Endothelial cell of umbilical vein (primary cell): ENCODE results near the gene ABCF2. TPM values are rescaled to one million over a fixed set of nuclear protein-coding genes. Genes with fewer than 3 reads are reported as not detected.

Source experiments
- BruUV-seq: library from RNA; stranded (reverse); fragments of 400-500 nt; replicated peaks from 2 replicates; lab custom pipeline; 2021; lab: Mats Ljungman, UMichigan
- CTCF ChIA-PET: fragments of 300-600, 350-600 bp; sonication (Branson Sonifier 250); formaldehyde crosslinking; loops from one replicate; lab custom pipeline; 2021; ENCODE audit warnings: antibody characterized with exemption, inconsistent platforms; lab: Charles Lee
- POLR2A ChIA-PET: fragments of 300-600, 350-600 bp; sonication (Branson Sonifier 250); formaldehyde crosslinking; loops from one replicate; lab custom pipeline; 2021; ENCODE audit warnings: antibody characterized with exemption, inconsistent platforms; lab: Charles Lee
- DNase-seq: peaks from one replicate; pipeline ENCODE4 v3.0.0-alpha.2; 2011; ENCODE audit warnings: low read depth, low spot score
- FAIRE-seq: peaks from 2 replicates; lab custom pipeline; 2011; peaks lifted over from hg19 to GRCh38; lab: Jason Lieb, UNC
- H2AFZ ChIP-seq: 2 replicates; pipeline ENCODE4 v1.6.0; 2012; ENCODE audit warnings: low read depth, low read length, control low read depth, inconsistent platforms
- H3K27ac ChIP-seq: 2 replicates; pipeline ENCODE4 v1.5.1; 2011; ENCODE audit warnings: low read depth, mild to moderate bottlenecking, control low read depth, low read length, moderate library complexity; ENCODE audit not compliant: insufficient read depth
- H3K27me3 ChIP-seq, 2 experiments: 2 replicates each; pipeline versions ENCODE4 v1.6.0 to v1.6.1; 2011; ENCODE audit warnings: low read length in 2 of 2, mixed read lengths in 1 of 2; ENCODE audit not compliant: control insufficient read depth in 2 of 2, insufficient read depth in 2 of 2
- H3K36me3 ChIP-seq, 2 experiments: 2 replicates in 1 of 2; 3 replicates in 1 of 2; pipeline ENCODE4 v1.5.1; 2011; ENCODE audit warnings: low read length in 2 of 2, mild to moderate bottlenecking in 1 of 2, moderate library complexity in 1 of 2; ENCODE audit not compliant: control insufficient read depth in 2 of 2, insufficient read depth in 2 of 2; ENCODE audit errors: extremely low read depth in 1 of 2
- H3K4me1 ChIP-seq: 3 replicates; pipeline ENCODE4 v1.5.1; 2011; ENCODE audit warnings: mild to moderate bottlenecking, low read length; ENCODE audit not compliant: control insufficient read depth, insufficient read depth; ENCODE audit errors: extremely low read depth
- H3K4me2 ChIP-seq: 2 replicates; pipeline ENCODE4 v1.6.1; 2011; ENCODE audit warnings: low read length, control low read depth, mixed read lengths; ENCODE audit not compliant: insufficient read depth
- H3K4me3 ChIP-seq, 3 experiments: fragments of 200-600 bp in 1 of 3; sonication (generic), shearing (Covaris generic) in 1 of 3; replicated peaks in 1 of 3; 2 replicates each; pipeline ENCODE4 v1.5.1; 2011 to 2016; ENCODE audit warnings: control low read depth in 3 of 3, low read length in 3 of 3, mild to moderate bottlenecking in 2 of 3, inconsistent platforms in 1 of 3, low read depth in 1 of 3, moderate library complexity in 1 of 3; ENCODE audit not compliant: insufficient read depth in 1 of 3
- H3K79me2 ChIP-seq: 2 replicates; pipeline ENCODE4 v1.6.0; 2012; ENCODE audit warnings: low read length, inconsistent platforms; ENCODE audit not compliant: control insufficient read depth, insufficient read depth
- H3K9ac ChIP-seq: replicated peaks from 2 replicates; pipeline ENCODE3; 2011; ENCODE audit warnings: low read length, control low read depth; ENCODE audit not compliant: insufficient read depth; ENCODE audit errors: extremely low read depth
- H3K9me1 ChIP-seq: replicated peaks from 3 replicates; pipeline ENCODE4 v1.6.0; 2011; ENCODE audit warnings: mild to moderate bottlenecking, low read length; ENCODE audit not compliant: control insufficient read depth, insufficient read depth; ENCODE audit errors: extremely low read depth
- H3K9me3 ChIP-seq: replicated peaks from 2 replicates; pipeline ENCODE4 v1.5.1; 2012; ENCODE audit warnings: low read length, inconsistent platforms; ENCODE audit not compliant: control insufficient read depth, insufficient read depth
- H4K20me1 ChIP-seq: replicated peaks from 2 replicates; pipeline ENCODE3; 2011; ENCODE audit warnings: mild to moderate bottlenecking, low read length; ENCODE audit not compliant: control insufficient read depth, insufficient read depth; ENCODE audit errors: extremely low read depth
- CTCF ChIP-seq, 2 donors: IDR thresholded peaks; 1 replicate in 1 of 2; 2 replicates in 1 of 2; pipeline ENCODE4 v1.5.1; 2011; ENCODE audit warnings: low read length in 2 of 2, mild to moderate bottlenecking in 2 of 2, moderate library complexity in 2 of 2, control low read depth in 1 of 2, inconsistent platforms in 1 of 2, low read depth in 1 of 2; ENCODE audit not compliant: insufficient read depth in 1 of 2; ENCODE audit errors: extremely low read depth in 1 of 2
- EZH2 ChIP-seq: IDR thresholded peaks from 2 replicates; pipeline ENCODE4 v1.6.1; 2012; ENCODE audit warnings: borderline replicate concordance, low read depth, mild to moderate bottlenecking, moderate library complexity, low read length, inconsistent platforms; ENCODE audit not compliant: severe bottlenecking
- FOS ChIP-seq: IDR thresholded peaks from 2 replicates; pipeline ENCODE4 v1.6.1; 2011; ENCODE audit warnings: mild to moderate bottlenecking, low read length, moderate library complexity, borderline replicate concordance; ENCODE audit not compliant: insufficient read depth
- GATA2 ChIP-seq: IDR thresholded peaks from 2 replicates; pipeline ENCODE4 v1.7.0; 2011; ENCODE audit warnings: low read depth, mild to moderate bottlenecking, moderate library complexity, mixed read lengths, low read length; ENCODE audit not compliant: insufficient read length, insufficient read depth
- JUN ChIP-seq: IDR thresholded peaks from 2 replicates; pipeline ENCODE4 v1.6.1; 2011; ENCODE audit warnings: borderline replicate concordance, low read depth; ENCODE audit not compliant: insufficient read length, insufficient read depth
- MAX ChIP-seq: IDR thresholded peaks from 2 replicates; pipeline ENCODE4 v1.6.1; 2011; ENCODE audit not compliant: insufficient read depth, insufficient read length
- MYC ChIP-seq: IDR thresholded peaks from one replicate; pipeline ENCODE4 v1.6.1; 2011; ENCODE audit warnings: mild to moderate bottlenecking, low read depth, low read length
- POLR2A ChIP-seq: IDR thresholded peaks from 2 replicates; pipeline ENCODE4 v1.6.1; 2012; ENCODE audit warnings: low read depth, mild to moderate bottlenecking, control low read depth, low read length
- POLR2AphosphoS5 ChIP-seq: IDR thresholded peaks from 2 replicates; pipeline ENCODE4 v1.6.1; 2012; ENCODE audit warnings: low read depth, mild to moderate bottlenecking, control low read depth, low read length, moderate library complexity; ENCODE audit not compliant: insufficient read depth
- dilution Hi-C: fragments of 300-500 bp; cut with MboI; formaldehyde crosslinking; loops from one replicate; pipeline ENCODE4 v1.15.0; 2019; ENCODE audit warnings: low sequenced_read_pairs; ENCODE audit not compliant: extremely low pct_ligation_motif_present
- intact Hi-C: fragments of 100-400 bp; cut with micrococcal nuclease; formaldehyde crosslinking; loops from one replicate; pipeline ENCODE4 v1.10.0; 2022
- polyA plus RNA-seq, 4 experiments: library from polyadenylated mRNA; depleted of rRNA in 3 of 4; stranded (reverse) in 3 of 4; unstranded in 1 of 4; fragments of >200 nt; gene quantifications; 2 replicates each; pipeline versions ENCODE4 v1.2.1 to v1.2.3, GENCODE V29; 2011 to 2012; ENCODE audit warnings: missing spikeins in 1 of 4
- total RNA-seq: library from RNA; stranded (reverse); gene quantifications from 2 replicates; pipeline ENCODE4 v1.2.3, GENCODE V29; 2021

ABCF2 gene
- total and polyA plus RNA-seq, 2 donors (not counting 3 experiments of a cell fraction or from before 2014, with no cell fraction given), result 45.3 to 61.6 TPM

- intact Hi-C loops (no loop called here), dilution Hi-C loops (no loop called here)
- Histone ChIP-seq H3K36me3 (no peaks in the 10 kb centered on the region), H3K9me1 (no peaks in the 10 kb centered on the region), H3K9ac (no peak overlapping the region), H3K4me2 (no peak overlapping the region), H3K9me3 (no peaks in the 10 kb centered on the region), H4K20me1 (no peaks in the 10 kb centered on the region), H3K4me1 (no peaks in the 10 kb centered on the region), H2AFZ (no peak overlapping the region), H3K27ac (no peak overlapping the region), H3K79me2 (no peaks in the 10 kb centered on the region), H3K4me3 (no peak overlapping the region), H3K27me3 (peaks cover 10 to 11% of the 10 kb centered on the region in 2 experiments)
- no TSS peak for BruUV-seq
- POLR2A ChIA-PET, result no interaction called here
- FAIRE-seq (no peak), DNase-seq (no peak)
- TF ChIP-seq CTCF (IDR thresholded peaks at IDR 0.05; ENCODE audit: extremely low read depth in 1 of 2, insufficient read depth in 1 of 2, low read depth in 1 of 2, low read length in 2 of 2), result no peak
- TF ChIP-seq JUN, result no peak
- TF ChIP-seq MYC, result no peak
- no peak for TF ChIP-seq EZH2
- no peak for TF ChIP-seq MAX
- TF ChIP-seq POLR2AphosphoS5, result no peak
- no peak for TF ChIP-seq FOS
- no peak for TF ChIP-seq GATA2
- TF ChIP-seq POLR2A, result no peak
- CTCF ChIA-PET, result interaction anchor here (0.9 kb wide), 1 partner anchor 17 kb away, joined by 3 read pairs; no protein-coding TSS in a partner anchor
These were observed 33.5 kb upstream of the ABCF2 start for GRCh38 chr7:151260471-151260870.
